RWPE2 (cell line): ENCODE results near the gene DES.

Experiments used
- ATAC-seq: fragments of 200-7000 bp; cut with Tn5 transposase; 3 replicates; pipeline ENCODE4 v1.9.1; 2021; ENCODE audit warnings: low read depth
- DNase-seq: peaks from one replicate; pipeline ENCODE4 v3.0.0-alpha.2; 2020; ENCODE audit warnings: low spot score
- H3K27ac ChIP-seq: fragments of 450-650 bp; 2 replicates; pipeline ENCODE4 v1.5.1; 2017; ENCODE audit warnings: mild to moderate bottlenecking; ENCODE audit not compliant: poor library complexity, severe bottlenecking
- H3K27me3 ChIP-seq: fragments of 250-450 bp; sonication (Bioruptor Pico); 2 replicates; pipeline ENCODE4 v1.5.1; 2021; ENCODE audit warnings: mild to moderate bottlenecking, moderate library complexity; ENCODE audit not compliant: insufficient read depth, poor library complexity, severe bottlenecking
- H3K36me3 ChIP-seq: fragments of 250-450 bp; sonication (Bioruptor Pico); 2 replicates; pipeline ENCODE4 v1.5.1; 2020; ENCODE audit warnings: low read depth, mild to moderate bottlenecking, moderate library complexity
- H3K4me1 ChIP-seq: fragments of 250-450 bp; sonication (Bioruptor Pico); 2 replicates; pipeline ENCODE4 v1.5.1; 2021; ENCODE audit warnings: mild to moderate bottlenecking, moderate library complexity; ENCODE audit not compliant: insufficient read depth, poor library complexity, severe bottlenecking
- H3K4me3 ChIP-seq: fragments of 250-450 bp; sonication (Bioruptor Pico); 2 replicates; pipeline ENCODE4 v1.5.1; 2021; ENCODE audit warnings: mild to moderate bottlenecking, moderate library complexity; ENCODE audit not compliant: severe bottlenecking
- H3K9me3 ChIP-seq: fragments of 250-450 bp; sonication (Bioruptor Pico); 2 replicates; pipeline ENCODE4 v1.5.1; 2021; ENCODE audit warnings: mild to moderate bottlenecking, moderate library complexity; ENCODE audit not compliant: severe bottlenecking
- TF ChIP-seq, protein P1 (sequence below): fragments of 450-650 bp; IDR thresholded peaks from one replicate; pipeline ENCODE4 v1.5.1; 2017; ENCODE audit warnings: mild to moderate bottlenecking, moderate library complexity; ENCODE audit not compliant: poor library complexity, severe bottlenecking

DES gene

DNA sequence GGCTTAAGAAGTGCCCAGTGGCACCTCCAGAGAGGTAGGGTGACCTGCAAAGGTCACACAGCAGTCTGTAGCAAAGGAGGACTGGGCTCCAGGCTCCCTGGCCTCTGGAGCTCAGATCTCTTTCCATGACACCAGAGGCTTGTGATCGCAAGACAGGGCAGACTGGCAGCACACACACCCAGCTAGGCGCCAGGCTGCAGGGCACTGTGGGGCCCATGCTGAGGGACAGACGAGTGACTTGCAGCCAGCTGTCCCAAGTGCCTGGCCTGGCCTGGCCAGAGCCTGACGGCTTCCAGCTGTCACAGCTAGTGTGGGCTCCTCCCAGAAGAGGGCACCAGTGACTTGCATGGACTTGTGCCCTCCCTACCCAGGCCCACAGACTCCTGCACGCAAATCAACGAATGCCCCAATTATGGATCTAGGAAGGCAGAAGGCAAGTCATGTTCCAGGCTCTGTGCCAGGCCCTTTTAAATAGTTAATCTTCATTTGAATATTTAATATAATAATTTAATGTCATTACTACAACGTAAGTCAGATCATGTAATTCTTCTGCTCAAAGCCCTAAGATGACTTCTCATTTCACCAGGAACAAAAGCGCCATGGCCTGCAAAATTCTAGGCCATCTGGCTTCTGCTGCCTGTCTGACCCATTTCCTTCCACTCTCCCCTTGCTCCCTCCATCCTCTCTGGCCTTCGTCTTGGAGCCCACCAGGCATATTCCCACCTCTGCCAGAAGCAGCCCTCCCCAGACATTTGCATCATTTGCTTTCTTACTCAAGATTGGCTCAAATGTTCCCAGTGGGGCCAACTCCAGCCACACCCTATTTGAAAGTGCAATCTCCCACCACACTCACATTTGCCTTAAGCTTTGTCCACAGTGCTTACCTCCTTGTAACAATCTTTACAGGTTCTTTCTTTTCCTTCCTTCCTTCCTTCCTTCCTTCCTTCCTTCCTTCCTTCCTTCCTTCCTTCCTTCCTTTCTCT is 12.7 kb downstream of the DES start:
- ATAC-seq (peak; percentile 88), DNase-seq (no peak)
- H3K27me3 ChIP-seq = no peaks in the 10 kb centered on the region

DNA sequence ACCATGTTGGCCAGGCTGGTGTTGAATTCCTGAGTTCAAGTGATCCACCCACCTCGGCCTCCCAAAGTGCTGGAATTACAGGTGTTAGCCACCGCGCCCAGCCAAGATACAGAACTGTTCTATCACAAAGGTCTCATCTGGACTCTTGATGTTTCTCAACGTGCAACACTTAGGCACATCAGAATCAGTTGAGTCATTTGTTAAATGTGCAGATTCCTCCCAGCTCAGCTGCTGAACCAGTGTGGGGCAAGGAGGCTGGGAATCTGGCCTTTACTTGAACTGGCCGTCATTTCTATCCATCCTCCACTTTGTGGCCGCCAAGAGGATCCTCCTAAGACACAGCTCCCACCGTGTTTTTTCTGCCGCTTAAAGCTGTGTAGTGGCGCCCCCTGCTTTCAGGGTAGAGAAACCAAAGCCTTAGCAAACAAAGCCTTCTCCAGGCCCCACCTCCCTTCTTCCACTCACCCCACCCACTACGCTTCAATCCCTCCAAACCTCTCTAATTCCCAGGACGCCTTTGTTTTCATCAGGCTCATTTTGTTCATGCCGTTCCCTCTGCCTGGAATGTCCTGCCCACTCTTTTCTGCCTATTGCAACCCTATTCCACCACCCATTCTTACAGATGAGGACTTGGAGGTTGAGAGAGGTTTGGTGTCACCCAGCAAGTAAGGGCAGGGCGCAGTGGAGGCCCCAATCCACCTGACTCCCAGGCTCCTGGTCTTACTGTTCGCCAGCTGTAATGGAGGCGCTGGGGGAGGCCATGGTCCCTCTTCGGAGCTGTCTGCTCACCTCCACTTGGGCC is 15.7 kb downstream of the DES start:
- H3K4me3 ChIP-seq = no peak overlapping the region
- DNase-seq (no peak), ATAC-seq (no peak)
- no peaks in the 10 kb centered on the region for H3K9me3 ChIP-seq
- H3K27ac ChIP-seq = no peak overlapping the region
- TF ChIP-seq, protein P1, sequence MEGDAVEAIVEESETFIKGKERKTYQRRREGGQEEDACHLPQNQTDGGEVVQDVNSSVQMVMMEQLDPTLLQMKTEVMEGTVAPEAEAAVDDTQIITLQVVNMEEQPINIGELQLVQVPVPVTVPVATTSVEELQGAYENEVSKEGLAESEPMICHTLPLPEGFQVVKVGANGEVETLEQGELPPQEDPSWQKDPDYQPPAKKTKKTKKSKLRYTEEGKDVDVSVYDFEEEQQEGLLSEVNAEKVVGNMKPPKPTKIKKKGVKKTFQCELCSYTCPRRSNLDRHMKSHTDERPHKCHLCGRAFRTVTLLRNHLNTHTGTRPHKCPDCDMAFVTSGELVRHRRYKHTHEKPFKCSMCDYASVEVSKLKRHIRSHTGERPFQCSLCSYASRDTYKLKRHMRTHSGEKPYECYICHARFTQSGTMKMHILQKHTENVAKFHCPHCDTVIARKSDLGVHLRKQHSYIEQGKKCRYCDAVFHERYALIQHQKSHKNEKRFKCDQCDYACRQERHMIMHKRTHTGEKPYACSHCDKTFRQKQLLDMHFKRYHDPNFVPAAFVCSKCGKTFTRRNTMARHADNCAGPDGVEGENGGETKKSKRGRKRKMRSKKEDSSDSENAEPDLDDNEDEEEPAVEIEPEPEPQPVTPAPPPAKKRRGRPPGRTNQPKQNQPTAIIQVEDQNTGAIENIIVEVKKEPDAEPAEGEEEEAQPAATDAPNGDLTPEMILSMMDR = peak; percentile 32
- H3K27me3 ChIP-seq = no peaks in the 10 kb centered on the region
- no peaks in the 10 kb centered on the region for H3K36me3 ChIP-seq
- H3K4me1 ChIP-seq = no peaks in the 10 kb centered on the region

More for the DNA sequence above, 12.7 kb downstream of the DES start:
- no peak overlapping the region for H3K4me3 ChIP-seq
- TF ChIP-seq, protein P1 = peak; percentile 69
- H3K36me3 ChIP-seq = no peaks in the 10 kb centered on the region
- H3K27ac ChIP-seq = no peak overlapping the region
- H3K9me3 ChIP-seq = no peaks in the 10 kb centered on the region
- no peaks in the 10 kb centered on the region for H3K4me1 ChIP-seq

DNA sequence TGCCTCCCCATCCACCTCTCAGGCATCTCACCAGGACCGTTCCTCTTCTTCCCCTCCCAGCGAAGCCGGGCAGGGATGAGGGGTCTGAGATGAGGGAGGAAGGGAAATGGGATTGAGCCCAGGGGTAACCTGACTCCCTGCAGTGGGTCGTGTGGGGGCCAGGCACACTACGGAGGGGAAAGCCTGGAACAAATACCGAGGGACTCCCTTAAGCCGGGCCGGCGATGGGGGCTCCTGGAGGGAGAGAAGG is 16.2 kb downstream of the DES start:
- no peak for DNase-seq
- ATAC-seq = no peak
- H3K27ac ChIP-seq = no peak overlapping the region

DNA sequence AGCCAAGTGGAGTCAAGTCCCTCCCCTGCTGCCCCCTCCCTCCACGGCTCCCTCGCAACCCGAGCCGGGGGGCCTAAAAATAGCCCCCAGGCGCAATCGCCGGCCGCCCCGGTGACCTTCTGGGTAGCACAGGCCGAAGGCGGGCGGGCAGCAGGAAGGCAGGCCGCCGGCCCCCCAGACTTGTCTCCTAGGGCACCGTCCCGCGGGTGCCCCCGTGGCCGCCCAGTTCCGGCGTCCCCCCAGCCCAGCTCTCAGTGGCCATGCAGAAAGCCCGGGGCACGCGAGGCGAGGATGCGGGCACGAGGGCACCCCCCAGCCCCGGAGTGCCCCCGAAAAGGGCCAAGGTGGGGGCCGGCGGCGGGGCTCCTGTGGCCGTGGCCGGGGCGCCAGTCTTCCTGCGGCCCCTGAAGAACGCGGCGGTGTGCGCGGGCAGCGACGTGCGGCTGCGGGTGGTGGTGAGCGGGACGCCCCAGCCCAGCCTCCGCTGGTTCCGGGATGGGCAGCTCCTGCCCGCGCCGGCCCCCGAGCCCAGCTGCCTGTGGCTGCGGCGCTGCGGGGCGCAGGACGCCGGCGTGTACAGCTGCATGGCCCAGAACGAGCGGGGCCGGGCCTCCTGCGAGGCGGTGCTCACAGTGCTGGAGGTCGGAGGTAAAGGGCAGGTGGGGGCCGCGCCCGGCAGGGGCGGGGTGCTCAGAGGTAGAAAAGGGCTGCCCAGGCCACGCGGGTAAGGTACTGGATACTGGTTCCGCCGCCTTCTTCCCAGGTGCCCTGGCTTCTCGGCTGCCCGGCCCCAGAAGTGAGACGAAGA is 16.7 kb downstream of the DES start, which contains the start of gene SPEG:
Gene SPEG (plus strand): TSS at position 126 of the 808 bp plus-strand sequence. CDS start 135 bp downstream, at position 261.
- H3K4me3 ChIP-seq = no peak within 1 kb of the TSS
- DNase-seq (peak; percentile 54), ATAC-seq (no peak)
- no peaks in the 10 kb centered on the region for H3K27me3 ChIP-seq
- TF ChIP-seq, protein P1 = no peak
- H3K27ac ChIP-seq = no peak within 1 kb of the TSS
- no peaks in the 10 kb centered on the region for H3K4me1 ChIP-seq
- H3K9me3 ChIP-seq = no peaks in the 10 kb centered on the region
- no peaks in the 10 kb centered on the region for H3K36me3 ChIP-seq

More for the DNA sequence above, 16.2 kb downstream of the DES start:
- no peaks in the 10 kb centered on the region for H3K27me3 ChIP-seq
- H3K9me3 ChIP-seq = no peaks in the 10 kb centered on the region
- no peaks in the 10 kb centered on the region for H3K4me1 ChIP-seq
- H3K4me3 ChIP-seq = no peak overlapping the region
- TF ChIP-seq, protein P1 = no peak
- no peaks in the 10 kb centered on the region for H3K36me3 ChIP-seq
